ACC112 (cell line): ENCODE measurements around the gene FRRS1L.
"Not testable (repeated sequence)": the region's sequence is repeated elsewhere in the genome, so short reads cannot be mapped to it uniquely, and the experiment has no call there.

Experiments used
- H2AFZ ChIP-seq: fragments of 200-600 bp; sonication (generic); one replicate; pipeline ENCODE4 v1.6.0; 2017; ENCODE audit warnings: antibody characterized with exemption, low read length; ENCODE audit not compliant: unreplicated experiment
- H3K27ac ChIP-seq: fragments of 200-600 bp; sonication (generic); 2 replicates; pipeline ENCODE4 v1.5.1; 2014; ENCODE audit warnings: low read depth, mild to moderate bottlenecking, antibody characterized with exemption, low read length, moderate library complexity
- H3K27me3 ChIP-seq: fragments of 200-600 bp; sonication (generic); 2 replicates; pipeline ENCODE4 v1.6.1; 2014; ENCODE audit warnings: mild to moderate bottlenecking, antibody characterized with exemption, low read length, moderate library complexity, mixed read lengths; ENCODE audit not compliant: insufficient read depth
- H3K36me3 ChIP-seq: fragments of 200-600 bp; sonication (generic); 2 replicates; pipeline ENCODE4 v1.6.1; 2016; ENCODE audit warnings: mild to moderate bottlenecking, antibody characterized with exemption, low read length, moderate library complexity, mixed read lengths; ENCODE audit not compliant: insufficient read depth
- H3K4me1 ChIP-seq: fragments of 200-600 bp; sonication (generic); one replicate; pipeline ENCODE4 v1.6.1; 2016; ENCODE audit warnings: low read length, mixed read lengths; ENCODE audit not compliant: insufficient read depth, unreplicated experiment, control insufficient read depth
- H3K4me3 ChIP-seq: fragments of 200-600 bp; sonication (generic); 2 replicates; pipeline ENCODE4 v1.5.1; 2014; ENCODE audit warnings: mild to moderate bottlenecking, low read depth, low read length
- H3K79me2 ChIP-seq: fragments of 200-600 bp; sonication (generic); one replicate; pipeline ENCODE4 v1.6.0; 2016; ENCODE audit warnings: low read length; ENCODE audit not compliant: control insufficient read depth, unreplicated experiment, insufficient read depth

The FRRS1L gene

DNA sequence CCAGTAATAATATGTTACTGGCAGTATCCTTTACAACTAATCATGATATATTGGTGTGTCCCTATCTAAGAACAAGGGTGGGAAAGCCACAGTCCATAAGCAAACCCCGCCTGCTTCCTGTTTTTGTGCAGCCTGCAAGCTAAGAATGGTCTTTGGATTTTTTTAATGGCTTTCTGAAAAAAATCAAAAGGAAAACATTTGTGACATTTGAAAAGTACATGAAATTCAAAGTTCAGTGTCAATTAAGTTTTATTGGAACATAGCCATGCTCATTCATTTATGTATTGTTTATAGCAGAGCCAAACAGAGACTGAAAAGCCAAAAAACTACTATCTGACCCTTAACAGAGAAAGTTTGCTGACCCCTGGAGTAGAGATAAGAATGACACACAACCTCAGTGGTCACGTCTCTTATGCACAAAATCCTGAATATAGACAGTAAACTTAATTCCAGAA is 34.5 kb downstream of the FRRS1L start:
- Histone ChIP-seq H3K4me1 (no peaks in the 10 kb centered on the region), H3K36me3 (no peaks in the 10 kb centered on the region), H3K79me2 (no peaks in the 10 kb centered on the region), H3K27ac (no peak overlapping the region), H3K4me3 (no peak overlapping the region), H2AFZ (no peak overlapping the region), H3K27me3 (no peaks in the 10 kb centered on the region)

DNA sequence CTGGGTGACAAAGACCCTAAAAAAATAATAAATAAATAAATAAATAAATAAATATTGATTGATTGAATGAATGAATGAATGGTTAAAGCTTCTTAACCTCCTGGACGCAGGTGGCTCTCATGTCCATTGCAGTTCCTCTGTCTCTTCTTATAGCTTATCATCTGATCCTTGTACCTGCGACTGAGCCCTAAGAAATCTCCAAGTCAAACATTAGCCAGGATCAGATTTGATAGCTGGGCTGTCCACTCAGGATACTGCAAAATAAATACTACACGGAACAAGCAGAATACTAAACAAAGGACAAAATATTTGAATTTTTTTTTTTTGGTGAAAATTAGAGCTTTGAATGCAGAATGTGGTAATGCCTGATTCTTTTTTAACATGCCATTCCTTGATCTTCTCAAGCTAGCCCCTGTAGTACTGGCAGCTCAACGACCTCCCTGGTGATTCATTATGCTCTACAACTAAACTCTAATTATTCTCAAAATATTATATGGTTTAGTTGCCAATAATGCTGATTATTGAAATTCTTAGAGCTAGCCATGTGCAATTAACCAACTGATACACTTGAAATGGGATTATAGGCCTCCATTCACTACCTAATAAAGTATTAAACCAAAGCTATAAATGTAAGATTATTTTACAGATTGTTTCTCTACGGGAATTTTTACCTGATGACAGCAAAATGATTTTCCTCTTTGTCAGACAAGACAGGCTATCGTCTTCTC is 37.4 kb downstream of the FRRS1L start:
- Histone ChIP-seq H2AFZ (no peak overlapping the region), H3K79me2 (no peaks in the 10 kb centered on the region), H3K36me3 (no peaks in the 10 kb centered on the region), H3K4me3 (no peak overlapping the region), H3K4me1 (no peaks in the 10 kb centered on the region), H3K27me3 (no peaks in the 10 kb centered on the region), H3K27ac (no peak overlapping the region)

DNA sequence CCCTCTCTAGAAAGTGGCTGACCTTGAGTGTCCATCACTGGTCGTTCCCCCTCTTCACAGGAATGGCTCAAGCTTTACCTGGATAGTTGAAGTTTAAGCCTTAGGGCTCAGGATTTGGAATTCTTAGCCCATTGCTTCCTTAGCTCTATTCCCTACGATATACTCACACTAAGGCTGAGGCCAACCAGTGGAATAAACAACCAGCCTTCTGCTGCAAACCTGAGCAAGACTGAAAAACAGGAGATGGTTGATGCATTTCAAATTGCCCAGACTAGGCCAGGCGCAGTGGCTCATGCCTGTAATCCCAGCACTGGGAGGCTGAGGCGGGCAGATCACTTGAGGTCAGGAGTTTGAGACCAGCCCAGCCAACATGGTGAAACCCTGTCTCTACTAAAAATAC is 40.4 kb downstream of the FRRS1L start:
- not testable (repeated sequence) for H3K4me3 ChIP-seq, H3K36me3 ChIP-seq, H3K27ac ChIP-seq, H3K27me3 ChIP-seq, H2AFZ ChIP-seq, H3K4me1 ChIP-seq, H3K79me2 ChIP-seq

DNA sequence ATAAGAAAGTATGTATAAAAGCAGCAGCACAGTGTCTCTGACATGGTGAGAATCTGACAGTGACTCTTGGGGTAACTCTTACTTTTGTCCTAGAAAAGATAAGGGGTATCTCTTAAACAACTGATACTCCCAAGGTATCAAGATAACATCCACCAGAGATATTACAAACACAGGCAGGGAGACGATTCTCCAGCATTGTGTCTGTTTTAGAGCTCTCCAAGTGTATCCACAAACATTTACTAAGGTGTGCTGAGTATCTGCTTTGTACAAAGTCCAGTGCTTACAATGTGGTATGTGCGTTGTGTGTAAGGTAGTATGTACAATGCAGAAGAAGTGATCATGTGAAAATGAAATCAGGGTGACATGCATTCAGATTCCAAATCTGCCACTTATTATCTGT is 42.9 kb downstream of the FRRS1L start:
- no peak overlapping the region for H3K27ac ChIP-seq
- H3K36me3 ChIP-seq: no peaks in the 10 kb centered on the region
- H3K4me3 ChIP-seq: no peak overlapping the region
- no peak overlapping the region for H2AFZ ChIP-seq
- peaks cover 5% of the 10 kb centered on the region for H3K4me1 ChIP-seq
- peaks cover 6% of the 10 kb centered on the region for H3K79me2 ChIP-seq
- H3K27me3 ChIP-seq: no peaks in the 10 kb centered on the region

DNA sequence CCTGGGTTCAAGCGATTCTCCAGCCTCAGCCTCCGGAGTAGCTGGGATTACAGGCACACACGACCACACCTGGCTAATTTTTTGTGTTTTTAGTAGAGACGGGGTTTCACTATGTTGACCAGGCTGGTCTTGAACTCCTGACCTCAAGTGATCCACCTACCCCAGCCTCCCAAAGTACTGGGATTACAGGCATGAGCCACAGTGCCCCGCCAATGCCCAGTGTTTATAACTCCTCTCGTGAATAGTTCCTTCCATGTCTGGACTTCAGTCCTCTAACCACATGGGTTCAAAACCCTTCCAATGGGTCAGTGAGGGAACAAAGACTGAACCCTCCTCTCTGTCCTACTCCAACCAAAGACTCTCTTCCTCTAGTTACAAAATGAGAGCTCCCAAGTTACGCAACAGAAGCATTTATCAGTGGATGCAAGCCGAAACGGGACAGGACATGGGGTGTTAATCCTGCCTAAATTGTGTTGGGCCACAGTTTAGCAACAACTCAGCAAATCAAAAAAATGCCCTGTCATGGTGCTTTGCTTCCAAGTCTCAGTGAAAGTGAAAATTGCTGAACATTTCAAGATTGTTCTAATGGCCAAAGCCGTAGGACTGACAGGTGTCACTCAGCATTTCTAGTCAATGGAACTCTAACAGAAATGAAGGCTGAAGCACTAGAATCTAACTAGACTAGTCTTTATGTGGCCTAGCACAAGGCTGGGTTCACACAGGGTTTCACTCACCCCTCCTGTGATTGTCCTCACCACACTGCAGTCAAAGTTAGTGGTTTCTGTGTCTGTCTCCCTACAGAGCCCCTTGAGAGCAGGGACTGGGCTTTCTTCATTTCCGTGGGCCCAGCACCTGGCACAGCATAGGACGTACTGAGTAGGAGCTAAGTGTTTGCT is 44.1 kb downstream of the FRRS1L start:
- H3K27me3 ChIP-seq: no peaks in the 10 kb centered on the region
- peaks cover 17% of the 10 kb centered on the region for H3K79me2 ChIP-seq
- no peak overlapping the region for H2AFZ ChIP-seq
- no peaks in the 10 kb centered on the region for H3K36me3 ChIP-seq
- no peak overlapping the region for H3K27ac ChIP-seq
- no peak overlapping the region for H3K4me3 ChIP-seq
- peaks cover 5% of the 10 kb centered on the region for H3K4me1 ChIP-seq

DNA sequence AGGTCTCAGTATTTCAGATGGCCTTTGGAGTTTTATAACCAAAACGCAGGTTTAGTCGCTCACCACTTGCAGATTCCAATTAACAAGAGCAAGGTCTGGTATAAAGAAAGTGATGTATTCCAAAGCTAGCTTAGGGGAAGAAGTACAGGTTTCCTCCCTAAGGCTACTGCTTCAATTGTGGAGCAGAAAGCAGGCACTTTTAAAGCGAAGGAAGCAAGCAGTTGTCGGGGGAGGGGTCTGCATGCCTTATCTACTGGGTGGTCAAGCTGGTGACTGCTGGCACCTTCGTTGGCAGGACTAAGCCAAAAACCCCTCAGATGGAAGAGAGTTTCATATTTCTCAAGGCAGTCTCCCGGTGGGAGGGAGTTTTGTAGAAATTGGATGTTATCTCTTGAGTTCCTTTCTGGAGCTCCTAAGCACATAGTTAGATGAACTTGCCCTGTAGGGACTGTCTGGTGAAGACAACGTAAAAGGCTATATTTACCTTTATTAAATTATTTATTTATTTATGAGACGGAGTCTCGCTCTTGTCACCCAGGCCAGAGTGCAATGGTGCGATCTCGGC is 45.7 kb downstream of the FRRS1L start:
- H3K4me1 ChIP-seq: peaks cover 11% of the 10 kb centered on the region
- H2AFZ ChIP-seq: no peak overlapping the region
- 0 out of 2 replicates have a peak, but pooled peaks cover 4% of the 10 kb centered on the region for H3K36me3 ChIP-seq
- H3K27me3 ChIP-seq: no peaks in the 10 kb centered on the region
- H3K27ac ChIP-seq: no peak overlapping the region
- H3K79me2 ChIP-seq: peaks cover 34% of the 10 kb centered on the region
- H3K4me3 ChIP-seq: no peak overlapping the region

DNA sequence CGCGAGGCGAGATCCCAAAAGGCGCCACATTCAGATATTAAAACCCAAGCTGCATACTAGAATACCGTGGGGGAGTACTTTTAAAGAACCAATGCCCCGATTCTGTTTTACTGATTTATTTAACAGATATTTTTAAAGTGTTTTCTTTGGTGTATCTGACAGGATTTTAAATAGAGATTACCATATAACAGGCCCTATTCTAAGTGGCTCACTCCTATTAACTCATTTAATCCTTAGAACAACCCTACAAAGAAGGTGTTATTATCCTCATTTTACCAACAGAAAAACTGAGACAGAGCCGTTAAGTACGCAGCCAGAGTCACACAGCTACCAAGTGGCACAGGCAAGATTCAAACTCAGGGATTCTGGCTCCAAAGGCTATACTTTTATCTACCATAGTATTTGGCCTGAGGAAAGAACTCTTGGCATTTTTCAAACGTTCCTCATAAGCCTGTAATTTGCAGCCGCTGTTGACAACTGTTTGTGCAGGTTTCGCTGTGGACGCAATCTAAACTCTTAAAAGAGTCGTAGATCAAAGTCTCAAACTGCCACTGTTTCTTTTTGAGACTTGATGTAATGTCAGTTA is 46.8 kb downstream of the FRRS1L start:
- Histone ChIP-seq H3K4me1 (peaks cover 19% of the 10 kb centered on the region), H3K27ac (no peak overlapping the region), H3K79me2 (peaks cover 44% of the 10 kb centered on the region), H3K36me3 (0 out of 2 replicates have a peak, but pooled peaks cover 4% of the 10 kb centered on the region), H2AFZ (peak overlapping the region; percentile 64), H3K4me3 (peak overlapping the region; percentile 39), H3K27me3 (no peaks in the 10 kb centered on the region)

DNA sequence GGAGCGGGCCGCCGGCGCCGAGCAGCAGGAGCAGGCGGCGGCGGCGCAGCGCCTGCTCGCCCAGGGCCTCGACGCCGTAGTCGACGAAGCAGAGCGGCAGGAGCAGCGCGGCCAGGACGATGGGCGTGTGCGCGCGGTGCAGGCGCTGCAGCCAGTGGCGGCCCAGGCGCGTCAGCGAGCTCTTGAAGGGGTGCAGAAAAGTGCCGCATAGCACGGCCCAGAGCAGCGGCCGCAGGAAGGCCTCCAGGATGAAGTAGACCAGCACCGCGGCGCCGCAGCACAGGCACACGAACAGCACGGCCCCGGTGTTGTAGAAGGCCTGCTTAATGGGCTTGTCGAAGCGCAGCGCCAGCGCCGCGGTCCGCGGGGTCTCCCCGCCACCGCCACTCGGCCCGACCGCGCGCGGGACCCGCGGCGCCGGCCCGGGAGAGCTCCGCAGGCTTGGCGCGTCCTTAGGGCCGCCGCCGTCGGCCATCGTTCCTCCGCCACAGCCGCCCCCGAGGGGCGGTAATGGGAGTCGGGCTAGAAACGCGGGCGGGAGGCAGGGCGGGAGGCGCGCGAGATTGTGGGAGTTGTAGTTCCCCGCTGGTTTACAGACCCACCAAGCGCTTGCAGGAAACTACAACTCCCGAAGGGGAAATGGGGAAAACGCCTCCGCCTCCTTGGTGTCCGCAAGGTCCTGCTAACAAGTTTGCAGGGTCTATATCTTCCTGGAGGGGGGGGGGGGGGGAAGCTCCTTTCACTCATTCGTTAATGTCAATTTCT is 47.4 kb downstream of the FRRS1L start, which contains the start of gene TMEM245:
Gene TMEM245, minus strand, starts transcription at position 509 of the 765 bp plus-strand sequence. Its CDS starts 34 bp downstream, at position 475.
- Histone ChIP-seq H3K4me3 (peak within 1 kb of the TSS; percentile 85), H3K27me3 (no peaks in the 10 kb centered on the region), H3K4me1 (peaks cover 25% of the 10 kb centered on the region), H3K79me2 (peaks cover 50% of the 10 kb centered on the region), H3K36me3 (0 out of 2 replicates have a peak, but pooled peaks cover 4% of the 10 kb centered on the region), H3K27ac (peak within 1 kb of the TSS; percentile 69), H2AFZ (peak within 1 kb of the TSS; percentile 86)

DNA sequence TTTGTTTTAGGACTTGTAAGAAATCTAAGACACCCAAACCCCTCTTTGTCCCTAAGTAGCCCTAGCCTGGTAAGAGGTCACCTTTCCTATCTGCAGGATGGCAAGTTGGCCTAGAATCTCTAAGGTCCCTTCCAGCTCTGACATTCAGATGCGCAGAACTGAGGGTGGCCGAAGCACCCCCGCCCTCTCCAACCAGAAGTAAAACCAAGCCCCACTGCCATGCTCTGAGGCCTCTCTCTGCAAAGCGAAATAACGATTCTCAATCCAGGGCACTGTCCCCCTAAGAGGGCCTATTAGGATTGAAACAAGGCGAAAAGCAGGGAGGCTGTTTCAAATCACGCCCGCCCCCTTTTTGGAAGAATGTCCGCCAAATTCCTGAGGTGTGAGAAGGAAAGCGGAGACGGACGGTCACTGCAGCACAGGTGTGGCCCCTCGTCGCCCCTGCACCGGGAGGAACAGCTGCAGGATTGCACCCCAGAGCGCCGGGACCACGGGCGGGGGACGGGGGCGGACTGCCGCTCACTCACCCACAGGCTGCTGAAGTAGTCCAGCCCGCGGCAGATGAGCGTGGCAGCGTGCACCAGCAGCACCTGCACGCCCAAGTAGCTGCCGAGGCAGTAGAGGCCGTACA is 48.1 kb downstream of the FRRS1L start:
- Histone ChIP-seq H3K4me3 (peak overlapping the region; percentile 85), H3K27ac (0 out of 2 replicates have a peak overlapping the region, but pooled peaks have one; percentile 69), H3K4me1 (peaks cover 32% of the 10 kb centered on the region), H3K36me3 (0 out of 2 replicates have a peak, but pooled peaks cover 4% of the 10 kb centered on the region), H3K79me2 (peaks cover 57% of the 10 kb centered on the region), H3K27me3 (no peaks in the 10 kb centered on the region), H2AFZ (no peak overlapping the region)
